GM19240 (cell line): ENCODE measurements around the gene GOLGA6L4.
"Not testable (repeated sequence)": the region's sequence is repeated elsewhere in the genome, so short reads cannot be mapped to it uniquely, and the experiment has no call there.

Source experiments
- DNase-seq: peaks from one replicate; pipeline ENCODE4 v3.0.0; 2011; ENCODE audit warnings: low spot score; ENCODE audit not compliant: insufficient read length

GOLGA6L4 gene, protein sequence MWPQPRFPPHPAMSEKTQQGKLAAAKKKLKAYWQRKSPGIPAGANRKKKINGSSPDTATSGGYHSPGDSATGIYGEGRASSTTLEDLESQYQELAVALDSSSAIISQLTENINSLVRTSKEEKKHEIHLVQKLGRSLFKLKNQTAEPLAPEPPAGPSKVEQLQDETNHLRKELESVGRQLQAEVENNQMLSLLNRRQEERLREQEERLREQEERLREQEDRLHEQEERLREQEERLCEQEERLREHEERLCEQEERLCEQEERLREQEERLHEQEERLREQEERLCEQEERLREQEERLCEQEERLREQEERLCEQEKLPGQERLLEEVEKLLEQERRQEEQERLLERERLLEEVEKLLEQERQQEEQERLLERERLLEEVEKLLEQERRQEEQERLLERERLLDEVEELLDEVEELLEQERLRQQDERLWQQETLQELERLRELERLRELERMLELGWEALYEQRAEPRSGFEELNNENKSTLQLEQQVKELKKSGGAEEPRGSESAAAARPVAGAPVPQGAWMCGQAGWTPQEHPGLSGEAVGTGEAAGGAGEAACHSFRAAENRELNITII

DNA sequence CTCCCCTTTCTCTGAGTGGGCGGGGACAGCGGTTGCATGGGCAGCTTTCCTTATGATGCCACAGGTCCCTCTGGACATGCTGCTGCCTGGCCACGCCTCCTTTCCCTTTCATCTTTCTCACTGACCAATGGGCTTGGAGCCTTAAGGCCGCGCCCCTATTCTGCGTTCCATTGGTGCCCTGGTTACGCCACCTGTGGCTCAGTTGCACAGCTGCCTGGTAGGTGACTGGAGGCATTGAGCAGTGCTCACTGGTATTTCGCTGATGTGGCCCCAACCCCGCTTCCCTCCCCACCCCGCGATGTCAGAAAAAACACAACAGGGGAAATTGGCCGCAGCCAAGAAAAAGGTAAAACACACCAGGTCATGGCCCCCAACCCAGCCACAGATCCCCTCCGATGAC, at the start of gene GOLGA6L4:
TSS of gene GOLGA6L4 (plus strand) at position 201 of the 400 bp plus-strand sequence. CDS start at position 263, 62 bp downstream.
- not testable (repeated sequence) for DNase-seq

DNA sequence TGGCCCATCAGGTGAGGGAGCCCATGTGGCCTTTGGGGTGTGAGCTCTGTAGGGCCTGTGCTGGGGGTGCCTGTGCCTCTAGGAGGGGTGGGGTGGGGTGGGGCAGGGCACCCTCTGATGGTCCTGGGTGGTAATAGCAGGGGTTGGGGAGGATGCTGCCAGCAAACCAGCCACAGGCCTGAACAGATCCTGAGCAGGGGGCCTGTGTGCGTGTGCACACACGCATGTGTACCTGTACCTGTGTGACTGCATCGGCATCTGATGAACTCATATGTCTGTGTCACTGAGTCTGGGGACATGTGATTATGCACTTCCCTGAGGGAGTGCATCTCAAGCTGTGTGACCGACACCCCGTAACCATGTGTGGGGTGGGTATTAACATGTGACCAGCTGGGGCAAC, 42.6 kb upstream of the GOLGA6L4 start:
- not testable (repeated sequence) for DNase-seq

DNA sequence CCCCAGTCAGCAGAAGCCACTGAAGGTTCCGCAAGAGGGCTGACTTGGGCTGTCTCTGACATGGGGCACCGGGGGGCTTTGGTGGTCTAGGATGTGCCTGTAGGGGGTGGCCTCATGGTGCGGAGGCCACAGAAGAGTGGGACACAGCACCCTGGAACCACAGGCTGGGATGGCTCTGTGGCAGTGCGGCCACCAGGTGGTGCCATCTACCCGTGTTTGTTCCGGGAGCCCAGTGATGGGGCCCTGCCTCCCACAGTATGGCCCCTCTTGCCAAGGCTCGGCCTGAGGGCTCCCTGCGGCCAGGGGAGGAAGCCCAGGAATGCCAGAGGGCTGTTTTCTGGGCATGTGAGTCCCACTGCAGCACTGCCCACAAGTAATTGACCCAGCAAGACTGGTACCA, 40.0 kb upstream of the GOLGA6L4 start:
- DNase-seq: not testable (repeated sequence)

DNA sequence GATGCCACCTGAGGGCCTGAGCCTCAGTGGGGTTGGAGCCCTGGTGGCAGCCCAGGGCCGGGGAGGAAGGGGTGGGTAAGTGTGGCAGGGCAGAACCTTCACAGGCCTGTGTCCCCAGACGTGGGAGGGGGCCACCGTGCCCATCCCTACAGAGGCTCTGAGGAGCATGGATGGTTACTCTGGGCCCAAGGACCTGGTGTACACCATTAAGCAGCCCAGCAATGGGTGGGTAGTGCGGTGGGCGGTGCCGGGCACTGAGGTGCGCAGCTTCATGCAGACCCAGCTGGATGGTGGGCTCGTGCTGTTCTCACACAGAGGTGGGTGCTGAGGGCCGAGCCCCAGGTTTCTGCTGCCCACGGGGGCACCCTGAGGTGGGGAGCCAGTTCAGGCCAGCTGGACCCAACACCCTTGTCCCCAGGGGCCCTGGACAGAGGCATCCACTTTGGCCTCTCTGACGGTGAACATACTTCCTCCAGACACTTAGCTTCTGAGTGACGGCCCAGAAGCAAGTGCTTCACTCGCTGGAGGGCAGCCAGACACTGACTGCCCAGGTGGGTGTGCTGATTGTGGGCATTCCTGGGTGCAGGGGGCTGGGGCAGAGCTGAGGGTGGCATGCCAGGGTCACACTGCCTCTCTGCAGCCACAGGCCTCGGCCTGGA, 38.9 kb upstream of the GOLGA6L4 start:
- not testable (repeated sequence) for DNase-seq

DNA sequence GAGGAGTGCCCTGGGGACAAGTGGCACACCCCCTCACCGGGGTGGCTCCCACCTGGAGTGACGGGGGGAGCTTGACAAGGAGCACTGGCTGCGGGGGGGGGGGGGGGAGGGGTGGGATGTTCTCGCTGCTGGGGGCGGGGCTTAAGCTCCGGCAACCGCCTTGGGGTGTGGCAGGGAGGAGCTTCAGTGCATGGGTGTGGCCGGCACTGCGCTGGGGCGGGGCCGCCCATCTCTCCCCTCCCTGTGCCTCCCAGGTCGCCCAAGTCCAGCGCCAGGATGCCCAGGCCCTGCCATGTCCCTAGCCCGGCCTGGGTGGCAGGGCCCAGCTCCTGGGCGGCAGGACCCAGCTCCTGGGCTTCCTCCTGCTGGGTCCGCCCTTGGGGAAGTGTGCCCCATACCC, 35.7 kb upstream of the GOLGA6L4 start:
- DNase-seq: not testable (repeated sequence)

DNA sequence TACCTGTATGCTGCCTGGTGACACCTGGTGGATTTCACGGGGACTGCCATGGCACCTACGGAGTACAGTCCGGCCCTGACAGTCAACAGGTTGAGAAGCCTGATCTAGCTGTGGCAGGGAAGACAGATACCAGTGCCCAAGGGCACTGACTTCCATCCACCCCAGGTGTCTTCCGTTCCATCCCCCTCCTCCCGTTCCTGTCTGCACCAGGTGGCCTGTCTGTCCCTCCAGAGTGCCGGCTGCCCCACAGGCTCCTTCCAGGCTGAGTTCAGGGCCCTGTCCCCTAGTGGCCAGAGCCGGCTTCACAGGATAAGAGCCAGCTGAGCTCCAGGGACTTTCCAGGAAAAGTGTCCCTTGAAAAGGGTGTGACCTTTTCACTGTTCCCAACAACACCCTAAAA, 10.9 kb downstream of the GOLGA6L4 start:
- DNase-seq: not testable (repeated sequence)
